ENCODE measurements around the gene UBE2O. TPM values are rescaled to one million over a fixed set of nuclear protein-coding genes. Genes with fewer than 3 reads are reported as not detected.

Gene UBE2O
- total RNA-seq, 2 experiments from 2014 or later: 43.4 to 79.6 TPM

DNA sequence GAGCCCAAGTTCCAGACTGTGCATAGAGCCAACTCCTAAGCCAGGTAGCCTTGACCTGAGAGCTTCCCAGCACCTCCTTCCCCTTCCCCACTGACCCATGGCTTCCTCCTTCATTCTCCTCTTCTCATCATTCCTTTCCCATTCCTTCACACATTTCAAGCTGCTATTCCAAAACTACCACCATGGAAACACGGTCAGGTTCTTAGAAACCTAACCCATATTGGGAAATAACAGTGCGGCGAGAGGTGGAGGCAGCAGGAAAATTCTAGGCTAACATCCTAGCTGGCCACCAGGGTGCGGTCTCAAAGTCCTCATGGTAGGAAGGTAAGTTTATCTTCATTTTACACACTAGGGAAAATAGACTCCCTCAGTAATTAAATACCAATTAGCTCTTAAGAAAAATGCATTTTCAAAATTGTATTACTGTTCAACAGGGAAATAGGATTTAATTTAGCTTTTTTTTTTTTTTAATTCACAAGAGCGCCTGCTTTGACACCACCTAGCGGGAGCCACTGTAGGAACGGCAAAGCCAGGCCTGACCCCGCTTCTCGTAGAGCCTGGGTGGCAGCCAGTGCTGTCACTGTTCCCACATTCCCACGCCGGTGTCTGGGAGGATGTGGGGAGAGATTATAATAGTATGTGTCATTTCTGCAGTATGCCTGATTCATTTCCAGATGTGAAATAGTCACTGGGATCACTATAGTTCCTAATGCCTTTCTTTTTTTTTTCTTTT, 82.5 kb downstream of the UBE2O start:
- Histone ChIP-seq H3K4me3 (ENCODE audit: low read depth, low read length, poor library complexity, severe bottlenecking) (no peak overlapping the region), H3K9me3 (ENCODE audit: low read length) (no peaks in the 10 kb centered on the region), H3K4me2 (ENCODE audit: low read length) (0 out of 2 replicates have a peak overlapping the region, but pooled peaks have one; percentile 4), H3K36me3 (ENCODE audit: insufficient read depth, low read length) (no peaks in the 10 kb centered on the region), H3K27ac (ENCODE audit: low read depth, low read length, poor library complexity, severe bottlenecking) (no peak overlapping the region), H3K9me2 (ENCODE audit: insufficient read depth, low read length) (no peaks in the 10 kb centered on the region), H3K4me1 (ENCODE audit: insufficient read depth, low read length, poor library complexity, severe bottlenecking) (no peaks in the 10 kb centered on the region), H2AFZ (ENCODE audit: low read length) (no peak overlapping the region; the same call in 1 of the 2 replicates), H3K79me2 (ENCODE audit: insufficient read depth, low read depth, low read length) (no peaks in the 10 kb centered on the region), H4K20me1 (ENCODE audit: insufficient read depth, low read length) (no peaks in the 10 kb centered on the region)
- CTCF ChIA-PET (ENCODE audit: unreplicated experiment): interaction anchor here (0.6 to 1.8 kb wide), 7 partner anchors 14 to 541 kb away, joined by 3 to 6 read pairs (median 3); partner anchors contain the start of gene SPHK1
- POLR2A ChIA-PET: interaction anchor here (0.5 to 1.4 kb wide), 6 partner anchors 10 to 54 kb away, joined by 3 to 7 read pairs (median 4); partner anchors contain the start of gene SPHK1
- DNase-seq (ENCODE audit: low spot score): peak; percentile 52
- intact Hi-C loops (cut with micrococcal nuclease; ENCODE audit: unreplicated experiment): no loop called here
- TF ChIP-seq, protein P1, sequence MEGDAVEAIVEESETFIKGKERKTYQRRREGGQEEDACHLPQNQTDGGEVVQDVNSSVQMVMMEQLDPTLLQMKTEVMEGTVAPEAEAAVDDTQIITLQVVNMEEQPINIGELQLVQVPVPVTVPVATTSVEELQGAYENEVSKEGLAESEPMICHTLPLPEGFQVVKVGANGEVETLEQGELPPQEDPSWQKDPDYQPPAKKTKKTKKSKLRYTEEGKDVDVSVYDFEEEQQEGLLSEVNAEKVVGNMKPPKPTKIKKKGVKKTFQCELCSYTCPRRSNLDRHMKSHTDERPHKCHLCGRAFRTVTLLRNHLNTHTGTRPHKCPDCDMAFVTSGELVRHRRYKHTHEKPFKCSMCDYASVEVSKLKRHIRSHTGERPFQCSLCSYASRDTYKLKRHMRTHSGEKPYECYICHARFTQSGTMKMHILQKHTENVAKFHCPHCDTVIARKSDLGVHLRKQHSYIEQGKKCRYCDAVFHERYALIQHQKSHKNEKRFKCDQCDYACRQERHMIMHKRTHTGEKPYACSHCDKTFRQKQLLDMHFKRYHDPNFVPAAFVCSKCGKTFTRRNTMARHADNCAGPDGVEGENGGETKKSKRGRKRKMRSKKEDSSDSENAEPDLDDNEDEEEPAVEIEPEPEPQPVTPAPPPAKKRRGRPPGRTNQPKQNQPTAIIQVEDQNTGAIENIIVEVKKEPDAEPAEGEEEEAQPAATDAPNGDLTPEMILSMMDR (conservative IDR thresholded peaks at IDR 0.05; ENCODE audit: low read length): peak; percentile 99
- TF ChIP-seq EZH2phosphoT487 (IDR thresholded peaks at IDR 0.05; ENCODE audit: borderline replicate concordance, low read depth, low read length): no peak
- no TSS peak for BruUV-seq (replicated peaks)

DNA sequence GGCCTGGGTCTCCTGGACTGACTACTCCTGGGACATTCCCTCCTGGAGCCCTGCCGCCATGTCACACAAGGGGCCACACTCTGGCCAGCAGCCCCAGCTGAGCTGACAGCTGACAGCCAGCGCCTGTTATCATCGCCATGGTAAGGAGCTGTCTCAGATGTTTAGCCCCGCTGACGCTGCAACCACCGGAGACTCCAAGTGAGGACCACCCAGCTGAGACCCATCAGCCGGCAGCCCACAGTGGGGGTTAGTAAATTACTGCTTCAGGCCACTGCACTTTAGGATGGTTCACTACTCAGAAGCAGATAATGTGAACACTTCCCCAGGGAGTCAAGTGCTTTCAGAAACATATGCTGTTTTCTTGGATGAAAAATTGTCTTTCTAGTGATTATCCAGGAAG, 83.1 kb downstream of the UBE2O start:
- intact Hi-C loops (cut with micrococcal nuclease; ENCODE audit: unreplicated experiment): no loop called here
- Histone ChIP-seq H4K20me1 (ENCODE audit: insufficient read depth, low read length) (no peaks in the 10 kb centered on the region), H3K27ac (ENCODE audit: low read depth, low read length, poor library complexity, severe bottlenecking) (no peak overlapping the region), H3K79me2 (ENCODE audit: insufficient read depth, low read depth, low read length) (no peaks in the 10 kb centered on the region), H3K9me2 (ENCODE audit: insufficient read depth, low read length) (no peaks in the 10 kb centered on the region), H3K36me3 (ENCODE audit: insufficient read depth, low read length) (no peaks in the 10 kb centered on the region), H3K4me3 (ENCODE audit: low read depth, low read length, poor library complexity, severe bottlenecking) (no peak overlapping the region), H2AFZ (ENCODE audit: low read length) (no peak overlapping the region), H3K4me1 (ENCODE audit: insufficient read depth, low read length, poor library complexity, severe bottlenecking) (peaks cover 3% of the 10 kb centered on the region), H3K9me3 (ENCODE audit: low read length) (no peaks in the 10 kb centered on the region), H3K4me2 (ENCODE audit: low read length) (no peak overlapping the region)
- TF ChIP-seq, protein P1 (conservative IDR thresholded peaks at IDR 0.05; ENCODE audit: low read length): no peak
- TF ChIP-seq EZH2phosphoT487 (IDR thresholded peaks at IDR 0.05; ENCODE audit: borderline replicate concordance, low read depth, low read length): no peak
- ChIA-PET CTCF (ENCODE audit: unreplicated experiment) (interaction anchor here (0.8 to 1.8 kb wide), 3 partner anchors 14 to 28 kb away, joined by 3 to 6 read pairs (median 3); partner anchors contain the start of gene SPHK1), POLR2A (interaction anchor here (0.6 to 1.4 kb wide), 5 partner anchors 10 to 55 kb away, joined by 3 to 7 read pairs (median 4); no protein-coding TSS in a partner anchor)
- no TSS peak for BruUV-seq (replicated peaks)
- no peak for DNase-seq (ENCODE audit: low spot score)

DNA sequence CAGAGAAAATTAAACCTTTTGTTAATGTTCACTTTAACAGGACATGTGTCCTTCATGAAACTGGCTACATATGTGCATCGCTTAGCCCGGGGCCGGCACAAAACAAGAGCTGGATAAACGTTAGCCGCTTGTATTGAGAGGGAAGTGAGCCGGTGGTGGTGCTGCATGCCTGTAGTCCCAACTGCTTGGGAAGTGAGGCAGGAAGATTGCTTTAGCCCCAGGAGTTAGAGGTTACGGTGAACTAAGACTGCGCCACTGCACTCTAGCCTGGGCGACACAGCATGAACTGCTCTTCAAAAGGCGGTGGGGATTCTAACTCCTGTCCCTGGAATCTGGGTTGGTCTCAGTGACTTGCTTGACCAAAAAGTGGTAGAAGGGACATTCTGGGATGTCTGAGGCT, 83.6 kb downstream of the UBE2O start:
- ChIA-PET POLR2A (interaction anchor here (0.6 to 1.1 kb wide), 3 partner anchors 11 to 197 kb away, joined by 3 to 6 read pairs (median 5); no protein-coding TSS in a partner anchor), CTCF (ENCODE audit: unreplicated experiment) (interaction anchor here (0.6 to 1.8 kb wide), 2 partner anchors 29 to 112 kb away, joined by 4 to 6 read pairs; no protein-coding TSS in a partner anchor)
- no peaks in the 10 kb centered on the region for H4K20me1 ChIP-seq (ENCODE audit: insufficient read depth, low read length)
- no peaks in the 10 kb centered on the region for H3K9me3 ChIP-seq (ENCODE audit: low read length)
- no peak overlapping the region for H3K4me3 ChIP-seq (ENCODE audit: low read depth, low read length, poor library complexity, severe bottlenecking)
- peaks cover 3% of the 10 kb centered on the region for H3K4me1 ChIP-seq (ENCODE audit: insufficient read depth, low read length, poor library complexity, severe bottlenecking)
- no peak overlapping the region for H2AFZ ChIP-seq (ENCODE audit: low read length)
- H3K27ac ChIP-seq (ENCODE audit: low read depth, low read length, poor library complexity, severe bottlenecking): no peak overlapping the region
- H3K9me2 ChIP-seq (ENCODE audit: insufficient read depth, low read length): no peaks in the 10 kb centered on the region
- intact Hi-C loops (cut with micrococcal nuclease; ENCODE audit: unreplicated experiment): no loop called here
- no peak for DNase-seq (ENCODE audit: low spot score)
- H3K36me3 ChIP-seq (ENCODE audit: insufficient read depth, low read length): no peaks in the 10 kb centered on the region
- no peak overlapping the region for H3K4me2 ChIP-seq (ENCODE audit: low read length)
- BruUV-seq (replicated peaks): no TSS peak
- no peak for TF ChIP-seq EZH2phosphoT487 (IDR thresholded peaks at IDR 0.05; ENCODE audit: borderline replicate concordance, low read depth, low read length)
- TF ChIP-seq, protein P1 (conservative IDR thresholded peaks at IDR 0.05; ENCODE audit: low read length): no peak
- no peaks in the 10 kb centered on the region for H3K79me2 ChIP-seq (ENCODE audit: insufficient read depth, low read depth, low read length)
